RWPE1 (cell line): ENCODE results near the gene RGS4.

ENCODE experiments used
- CTCF ChIA-PET: fragments of 350-600 bp; sonication (Branson Sonifier 250); formaldehyde crosslinking; extraction: SDS; loops from one replicate; lab custom pipeline; 2021; lab: Yijun Ruan, JAX
- POLR2A ChIA-PET: fragments of 400-600 bp; formaldehyde crosslinking; extraction: SDS; loops from one replicate; lab custom pipeline; 2020; ENCODE audit warnings: antibody characterized with exemption; ENCODE audit not compliant: low non-redundant PET; lab: Yijun Ruan, JAX
- DNase-seq: peaks from one replicate; pipeline ENCODE4 v3.0.0; 2012; ENCODE audit warnings: low spot score
- H3K27ac ChIP-seq: fragments of 450-650 bp; 2 replicates; pipeline ENCODE4 v1.5.1; 2017
- TF ChIP-seq, protein P1 (sequence below): fragments of 450-650 bp; conservative IDR thresholded peaks from 2 replicates; pipeline ENCODE4 v1.5.1; 2017; ENCODE audit warnings: low read depth, mild to moderate bottlenecking

The RGS4 gene

DNA sequence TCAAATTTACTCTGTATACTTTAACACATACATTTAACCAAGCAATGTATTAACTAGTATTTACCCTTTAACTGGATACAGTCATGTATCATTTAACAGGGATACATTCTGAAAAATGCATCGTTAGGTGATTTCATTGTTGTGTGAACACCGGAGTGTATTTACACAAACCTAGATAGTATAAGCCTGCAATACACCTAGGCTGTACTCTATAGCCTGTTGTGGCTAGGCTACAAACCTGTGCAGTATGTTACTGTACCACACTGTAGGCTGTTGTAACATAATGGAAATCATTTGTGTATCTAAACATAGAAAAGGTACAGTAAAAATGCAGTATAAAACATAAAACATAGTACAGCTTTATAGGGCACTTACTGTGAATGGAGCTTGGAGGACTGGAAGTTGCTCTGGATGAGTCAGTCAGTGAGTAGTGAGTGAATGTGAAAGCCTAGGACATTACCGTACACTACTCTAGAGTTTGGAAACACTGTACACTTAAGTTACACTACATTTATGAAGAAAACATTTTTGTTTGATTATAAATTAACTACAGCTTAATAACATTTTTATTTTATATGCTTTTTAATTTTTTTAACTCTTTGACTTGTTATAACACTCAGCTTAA lies 21.3 kb downstream of the RGS4 start:
- ChIA-PET CTCF (interaction anchor here (1.3 kb wide), 1 partner anchor 19 kb away, joined by 6 read pairs; no protein-coding TSS in a partner anchor), POLR2A (no interaction called here)
- DNase-seq = no peak
- H3K27ac ChIP-seq = no peak overlapping the region
- TF ChIP-seq, protein P1, sequence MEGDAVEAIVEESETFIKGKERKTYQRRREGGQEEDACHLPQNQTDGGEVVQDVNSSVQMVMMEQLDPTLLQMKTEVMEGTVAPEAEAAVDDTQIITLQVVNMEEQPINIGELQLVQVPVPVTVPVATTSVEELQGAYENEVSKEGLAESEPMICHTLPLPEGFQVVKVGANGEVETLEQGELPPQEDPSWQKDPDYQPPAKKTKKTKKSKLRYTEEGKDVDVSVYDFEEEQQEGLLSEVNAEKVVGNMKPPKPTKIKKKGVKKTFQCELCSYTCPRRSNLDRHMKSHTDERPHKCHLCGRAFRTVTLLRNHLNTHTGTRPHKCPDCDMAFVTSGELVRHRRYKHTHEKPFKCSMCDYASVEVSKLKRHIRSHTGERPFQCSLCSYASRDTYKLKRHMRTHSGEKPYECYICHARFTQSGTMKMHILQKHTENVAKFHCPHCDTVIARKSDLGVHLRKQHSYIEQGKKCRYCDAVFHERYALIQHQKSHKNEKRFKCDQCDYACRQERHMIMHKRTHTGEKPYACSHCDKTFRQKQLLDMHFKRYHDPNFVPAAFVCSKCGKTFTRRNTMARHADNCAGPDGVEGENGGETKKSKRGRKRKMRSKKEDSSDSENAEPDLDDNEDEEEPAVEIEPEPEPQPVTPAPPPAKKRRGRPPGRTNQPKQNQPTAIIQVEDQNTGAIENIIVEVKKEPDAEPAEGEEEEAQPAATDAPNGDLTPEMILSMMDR = no peak

DNA sequence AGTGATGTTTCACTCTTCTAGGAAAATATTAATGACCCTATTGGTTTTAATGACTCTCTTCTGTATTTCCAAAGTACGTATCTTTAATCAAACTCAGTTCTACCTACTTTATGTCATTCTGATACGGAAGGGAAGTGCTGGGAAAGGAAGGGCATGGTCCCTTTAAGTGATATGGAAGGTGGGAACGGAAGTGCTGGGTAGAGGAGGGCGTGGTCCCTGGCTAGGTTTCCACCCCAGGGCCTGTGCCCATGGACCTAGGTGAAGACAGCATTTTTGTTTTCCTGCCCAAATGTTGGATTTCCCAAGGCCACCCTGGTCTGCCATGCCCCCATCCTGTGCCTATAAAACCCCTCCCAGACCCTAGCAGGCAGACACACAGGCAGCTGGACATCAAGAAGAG lies 24.0 kb downstream of the RGS4 start:
- no peak for DNase-seq
- POLR2A ChIA-PET = no interaction called here
- H3K27ac ChIP-seq = no peak overlapping the region
- TF ChIP-seq, protein P1 = no peak
- CTCF ChIA-PET = no interaction called here

DNA sequence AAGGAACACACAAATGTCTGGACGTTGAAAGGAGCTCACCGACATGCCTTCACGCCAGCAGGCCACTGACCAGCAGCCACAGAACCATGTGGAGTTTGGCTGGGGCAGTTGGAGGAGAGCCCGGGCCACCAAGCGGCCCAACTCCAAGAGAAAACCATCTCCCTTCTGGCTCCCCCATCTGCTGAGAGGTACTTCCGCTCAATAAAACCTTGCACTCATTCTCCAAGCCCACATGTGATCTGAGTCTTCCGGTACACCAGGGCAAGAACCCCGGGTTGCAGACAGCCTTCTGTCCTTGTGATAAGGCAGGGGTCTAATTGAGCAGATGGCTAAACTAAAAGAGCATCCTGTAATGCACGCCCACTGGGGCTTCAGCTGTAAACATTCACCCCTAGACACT lies 24.4 kb downstream of the RGS4 start:
- ChIA-PET CTCF (no interaction called here), POLR2A (no interaction called here)
- no peak overlapping the region for H3K27ac ChIP-seq
- DNase-seq = no peak
- TF ChIP-seq, protein P1 = no peak

DNA sequence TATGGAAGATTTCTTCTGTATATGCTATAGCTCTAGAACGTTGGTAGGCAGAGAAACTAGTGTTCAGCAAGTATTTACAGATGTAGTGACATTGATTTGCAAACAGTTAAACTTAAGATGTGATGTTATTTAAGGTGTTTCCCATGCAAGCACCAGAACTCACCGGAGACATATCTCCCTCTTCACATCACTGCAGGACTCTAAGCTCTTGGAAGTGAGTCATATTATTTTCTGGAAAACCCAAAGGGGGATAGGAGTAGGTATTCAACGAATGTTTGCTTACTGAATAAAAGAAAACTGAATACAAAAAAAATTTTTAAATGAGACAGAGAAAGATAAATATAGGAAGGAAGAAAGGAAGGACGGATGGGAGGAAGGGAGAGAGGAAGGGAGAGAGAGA lies 25.0 kb downstream of the RGS4 start:
- ChIA-PET CTCF (interaction anchor here (0.5 to 1.5 kb wide), 2 partner anchors 23 to 193 kb away, joined by 3 to 4 read pairs; no protein-coding TSS in a partner anchor), POLR2A (no interaction called here)
- no peak for DNase-seq
- TF ChIP-seq, protein P1 = no peak
- no peak overlapping the region for H3K27ac ChIP-seq

DNA sequence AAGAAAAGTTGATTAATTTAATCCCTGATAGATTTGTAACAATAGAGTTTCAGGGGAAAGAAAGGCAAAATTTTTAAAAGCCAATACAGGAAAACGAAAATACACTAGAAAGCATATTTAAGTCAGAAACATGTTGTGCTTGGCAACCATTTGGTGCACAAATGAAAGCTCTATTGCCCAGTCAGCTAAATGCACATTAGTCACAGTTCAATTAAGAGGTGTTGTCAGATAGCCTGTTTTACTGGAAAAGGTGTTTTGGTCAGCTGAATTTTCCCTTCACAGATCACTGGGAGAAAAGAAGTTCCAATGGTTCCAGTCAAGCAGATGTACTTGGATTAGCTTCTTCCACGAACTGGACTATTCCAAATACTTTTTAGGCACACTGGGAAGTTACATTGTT lies 25.4 kb downstream of the RGS4 start:
- no peak overlapping the region for H3K27ac ChIP-seq
- TF ChIP-seq, protein P1 = no peak
- POLR2A ChIA-PET = no interaction called here
- DNase-seq = no peak
- CTCF ChIA-PET = interaction anchor here (0.5 to 1.5 kb wide), 2 partner anchors 23 to 193 kb away, joined by 3 to 4 read pairs; no protein-coding TSS in a partner anchor

DNA sequence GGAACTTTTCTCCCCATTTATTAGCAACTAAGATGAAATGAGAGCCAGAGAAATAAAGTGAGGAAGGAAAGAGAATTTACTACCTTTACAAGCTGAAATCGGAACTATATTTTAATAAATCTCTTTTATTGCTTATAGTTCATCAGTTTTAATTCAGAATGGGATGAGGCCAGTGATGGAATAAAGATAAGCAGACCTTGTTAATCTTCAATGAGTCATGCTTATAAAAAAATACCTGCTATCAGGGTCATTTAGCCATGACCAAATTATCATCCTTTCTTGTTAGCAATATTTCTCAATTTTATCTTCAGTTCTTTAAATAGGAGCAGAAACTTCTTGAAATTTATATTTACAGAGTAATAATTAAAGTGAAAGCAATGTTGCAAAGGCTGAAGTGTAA lies 26.1 kb downstream of the RGS4 start:
- DNase-seq = no peak
- ChIA-PET CTCF (interaction anchor here (1.5 kb wide), 1 partner anchor 24 kb away, joined by 3 read pairs; no protein-coding TSS in a partner anchor), POLR2A (no interaction called here)
- TF ChIP-seq, protein P1 = no peak
- H3K27ac ChIP-seq = no peak overlapping the region
